ENCODE measurements around the gene MINDY3. TPM values are rescaled to one million over a fixed set of nuclear protein-coding genes. Genes with fewer than 3 reads are reported as not detected.
"Not testable (repeated sequence)": the region's sequence is repeated elsewhere in the genome, so short reads cannot be mapped to it uniquely, and the experiment has no call there.

MINDY3 gene
- total RNA-seq, 4 donors from 2014 or later: 14.6 to 23.5 (median 21.3) TPM

DNA sequence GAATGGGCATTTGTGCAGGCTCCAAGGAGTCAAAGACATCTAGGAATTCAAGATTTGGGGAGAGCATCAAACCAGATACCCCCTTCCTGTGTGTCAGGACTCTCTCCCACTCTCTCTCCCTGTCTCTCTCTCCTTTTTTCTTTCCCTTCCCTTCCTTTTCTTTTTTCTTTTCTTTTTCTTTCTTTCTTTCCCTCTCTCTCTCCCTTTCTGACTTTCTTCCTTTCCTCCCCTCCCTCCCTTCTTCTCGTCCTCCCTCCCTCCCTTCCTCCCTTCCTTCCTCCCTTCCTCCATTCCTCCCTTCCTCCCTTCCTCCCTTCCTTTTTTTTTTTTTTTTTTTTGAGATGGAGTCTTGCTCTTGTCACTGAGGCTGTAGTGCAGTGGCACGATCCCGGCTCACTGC, 24.1 kb upstream of the MINDY3 start:
- intact Hi-C loops (cut with DNase I; ENCODE audit: low total_unique reads): no loop called here
- no peak for DNase-seq (ENCODE audit: low spot score in 2 of 2)
- 85 to 86% methylated on average over 3 of the region's 3 CpGs for WGBS, 2 donors
- H3K4me3 ChIP-seq (ENCODE audit: low read depth, poor library complexity, severe bottlenecking): no peak overlapping the region
- no peak for TF ChIP-seq POLR2A (IDR thresholded peaks at IDR 0.05)
- TF ChIP-seq CTCF (IDR thresholded peaks at IDR 0.05): no peak

DNA sequence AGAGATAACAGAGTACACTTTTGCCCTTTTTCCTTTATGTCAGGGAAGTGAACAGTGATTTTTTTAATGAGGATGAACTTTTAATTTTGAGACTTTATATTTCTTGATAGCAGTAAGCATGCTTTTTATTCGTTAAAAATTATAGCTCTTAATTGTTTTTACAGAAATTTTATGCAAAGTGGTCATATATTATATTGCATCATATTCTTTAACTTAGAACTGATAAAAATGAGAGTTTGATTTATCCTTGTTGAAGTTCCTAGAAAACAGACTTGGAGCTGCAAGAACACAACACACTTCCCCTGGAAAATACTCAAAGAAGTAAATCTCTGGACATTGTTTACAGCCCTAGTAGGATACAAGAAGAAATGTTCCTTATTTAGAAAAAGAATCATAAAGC, 21.2 kb upstream of the MINDY3 start:
- intact Hi-C loops (cut with DNase I; ENCODE audit: low total_unique reads): no loop called here

GRCh38 chr10:15879663-15880062, 19.4 kb upstream of the MINDY3 start:
- no peak for TF ChIP-seq CTCF (IDR thresholded peaks at IDR 0.05)
- TF ChIP-seq POLR2A (IDR thresholded peaks at IDR 0.05): no peak

More for the DNA sequence above, 21.2 kb upstream of the MINDY3 start:
- H3K4me3 ChIP-seq (ENCODE audit: low read depth, poor library complexity, severe bottlenecking): no peak overlapping the region
- WGBS, 2 donors: 69 to 81% methylated on average over 1 of the region's 1 CpG
- no peak for DNase-seq (ENCODE audit: low spot score in 2 of 2)
- TF ChIP-seq CTCF (IDR thresholded peaks at IDR 0.05) (no peak), POLR2A (IDR thresholded peaks at IDR 0.05) (no peak)

GRCh38 chr10:15879058-15879457, 18.8 kb upstream of the MINDY3 start:
- intact Hi-C loops (cut with DNase I; ENCODE audit: low total_unique reads): no loop called here
- WGBS, 2 donors: 35 to 37% methylated on average over 2 of the region's 2 CpGs
- H3K4me3 ChIP-seq (ENCODE audit: low read depth, poor library complexity, severe bottlenecking): no peak overlapping the region
- TF ChIP-seq POLR2A (IDR thresholded peaks at IDR 0.05): no peak
- TF ChIP-seq CTCF (IDR thresholded peaks at IDR 0.05): no peak
- DNase-seq (ENCODE audit: low spot score in 2 of 2): no peak

More at GRCh38 chr10:15879663-15880062, 19.4 kb upstream of the MINDY3 start:
- 6 to 9% methylated on average over 1 of the region's 1 CpG for WGBS, 2 donors
- intact Hi-C loops (cut with DNase I; ENCODE audit: low total_unique reads): no loop called here
- no peak overlapping the region for H3K4me3 ChIP-seq (ENCODE audit: low read depth, poor library complexity, severe bottlenecking)
- no peak for DNase-seq (ENCODE audit: low spot score in 2 of 2)

DNA sequence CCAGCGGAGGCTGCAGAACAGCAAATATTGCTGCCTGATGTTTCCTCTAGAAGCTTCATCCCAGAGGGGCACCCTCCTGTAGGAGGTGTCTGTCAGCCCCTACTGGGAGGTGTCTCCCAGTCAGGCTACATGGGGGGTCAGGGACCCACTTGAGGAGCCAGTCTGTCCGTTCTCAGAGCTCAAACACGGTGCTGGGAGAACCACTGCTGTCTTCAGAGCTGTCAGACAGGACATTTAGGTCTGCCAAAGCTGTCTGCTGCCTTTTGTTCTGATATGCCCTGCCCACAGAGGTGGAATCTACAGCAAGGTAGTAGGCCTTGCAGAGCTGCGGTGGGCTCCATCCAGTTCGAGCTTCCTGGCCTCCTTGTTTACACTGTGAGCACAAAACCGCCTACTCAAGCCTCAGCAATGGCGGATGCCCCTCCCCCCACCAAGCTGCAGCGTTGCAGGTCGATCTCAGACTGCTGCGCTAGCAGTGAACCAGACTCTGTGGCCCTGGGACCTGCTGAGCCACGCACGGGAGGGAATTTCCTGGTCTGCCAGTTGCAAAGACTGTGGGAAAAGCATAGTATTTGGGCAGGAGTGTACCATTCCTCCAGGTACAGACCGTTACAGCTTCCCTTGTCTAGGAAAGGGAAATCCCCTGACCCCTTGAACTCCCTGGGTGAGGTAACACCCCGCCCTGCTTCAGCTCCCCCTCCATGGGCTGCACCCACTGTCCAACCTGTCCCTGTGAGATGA, 17.7 kb upstream of the MINDY3 start:
- H3K4me3 ChIP-seq (ENCODE audit: low read depth, poor library complexity, severe bottlenecking): no peak overlapping the region
- intact Hi-C loops (cut with DNase I; ENCODE audit: low total_unique reads): no loop called here
- no peak for TF ChIP-seq CTCF (IDR thresholded peaks at IDR 0.05)
- no peak for TF ChIP-seq POLR2A (IDR thresholded peaks at IDR 0.05)
- DNase-seq (ENCODE audit: low spot score in 2 of 2): no peak
- WGBS, 2 donors: 48 to 49% methylated on average over 13 to 14 of the region's 14 CpGs

DNA sequence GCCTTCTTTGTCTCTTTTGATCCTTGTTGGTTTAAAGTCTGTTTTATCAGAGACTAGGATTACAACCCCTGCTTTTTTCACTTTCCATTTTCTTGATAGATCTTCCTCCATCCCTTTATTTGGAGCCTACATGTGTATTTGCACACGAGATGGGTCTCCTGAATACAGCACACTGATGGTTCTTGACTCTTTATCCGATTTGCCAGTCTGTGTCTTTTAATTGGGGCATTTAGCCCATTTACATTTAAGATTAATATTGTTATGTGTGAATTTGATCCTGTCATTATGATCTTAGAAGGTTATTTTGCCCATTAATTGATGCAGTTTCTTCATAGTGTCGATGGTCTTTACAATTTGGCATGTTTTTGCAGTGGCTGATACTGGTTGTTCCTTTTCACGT, 16.0 kb upstream of the MINDY3 start:
- intact Hi-C loops (cut with DNase I; ENCODE audit: low total_unique reads); DNase-seq (ENCODE audit: low spot score in 2 of 2); H3K4me3 ChIP-seq (ENCODE audit: low read depth, poor library complexity, severe bottlenecking): not testable (repeated sequence)
- WGBS, 2 donors: 80 to 85% methylated on average over 4 of the region's 4 CpGs

DNA sequence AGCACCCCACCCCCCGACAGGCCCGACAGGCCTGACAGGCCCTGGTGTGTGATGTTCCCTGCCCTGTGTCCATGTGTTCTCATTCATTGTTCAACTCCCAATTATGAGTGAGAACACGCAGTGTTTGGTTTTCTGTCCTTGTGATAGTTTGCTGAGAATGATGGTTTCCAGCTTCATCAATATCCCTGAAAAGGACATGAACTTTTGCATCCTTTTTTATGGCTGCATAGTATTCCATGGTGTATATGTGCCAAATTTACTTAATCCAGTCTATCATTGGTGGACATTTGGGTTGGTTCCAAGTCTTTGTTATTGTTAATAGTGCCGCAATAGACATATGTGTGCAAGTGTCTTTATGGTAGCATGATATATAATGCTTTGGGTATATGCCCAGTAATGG, 12.3 kb upstream of the MINDY3 start:
- intact Hi-C loops (cut with DNase I; ENCODE audit: low total_unique reads); DNase-seq (ENCODE audit: low spot score in 2 of 2); H3K4me3 ChIP-seq (ENCODE audit: low read depth, poor library complexity, severe bottlenecking): not testable (repeated sequence)
- WGBS, 2 donors: 92 to 94% methylated on average over 4 of the region's 4 CpGs
